Prostate gland (tissue), 2 donors: ENCODE results near the gene PSD2.

Source experiments
- CTCF ChIP-seq, 4 experiments: fragments of 200-600 bp in 2 of 4; fragments of 450-650 bp in 2 of 4; sonication (generic) in 2 of 4; IDR thresholded peaks; 1 replicate in 3 of 4; 2 replicates in 1 of 4; pipeline ENCODE4 v1.5.1; 2016 to 2019; ENCODE audit warnings: antibody characterized with exemption in 4 of 4, mild to moderate bottlenecking in 2 of 4, moderate library complexity in 2 of 4
- POLR2A ChIP-seq: fragments of 450-650 bp; IDR thresholded peaks from one replicate; pipeline ENCODE4 v1.6.1; 2016; ENCODE audit warnings: antibody characterized with exemption, mild to moderate bottlenecking

- peak; percentile 49 to 85 (median 72) for TF ChIP-seq CTCF (IDR thresholded peaks at IDR 0.05)
- no peak for TF ChIP-seq POLR2A
These were observed 20.5 kb upstream of the PSD2 start for GRCh38 chr5:139774980-139775661.
